K562 (cell line): ENCODE measurements around the gene MED14. TPM values are rescaled to one million over a fixed set of nuclear protein-coding genes. Genes with fewer than 3 reads are reported as not detected.

Source experiments
- E2F5 ChIP-seq: sonication (generic); formaldehyde crosslinking; IDR thresholded peaks from 2 replicates; pipeline ENCODE4 v1.8.0; 2022; ENCODE audit warnings: mild to moderate bottlenecking, missing genetic modification reagents
- ELF2 ChIP-seq: fragments of 250-450 bp; sonication (Bioruptor Pico); IDR thresholded peaks from 2 replicates; pipeline ENCODE4 v1.5.0; 2021; ENCODE audit warnings: mild to moderate bottlenecking
- HNRNPUL1 ChIP-seq: fragments of 200-400 bp; formaldehyde crosslinking; IDR thresholded peaks from 2 replicates; pipeline ENCODE4 v1.6.1; 2017; ENCODE audit warnings: low read length
- L3MBTL2 ChIP-seq: fragments of 450-650 bp; IDR thresholded peaks from 2 replicates; pipeline ENCODE4 v1.6.1; 2016; ENCODE audit warnings: mild to moderate bottlenecking, moderate library complexity
- LARP7 ChIP-seq: fragments of 450-650 bp; IDR thresholded peaks from 2 replicates; pipeline ENCODE4 v1.6.1; 2016
- MYC ChIP-seq, 2 experiments: fragments of 250-450 bp in 1 of 2; sonication (Bioruptor Pico) in 1 of 2; IDR thresholded peaks; 2 replicates each; pipeline versions ENCODE4 v1.5.1 to v1.6.1; 2012 to 2021; ENCODE audit warnings: low read depth in 2 of 2, borderline replicate concordance in 1 of 2, improper control_type of control experiment in 1 of 2, low read length in 1 of 2, mild to moderate bottlenecking in 1 of 2, moderate library complexity in 1 of 2
- NCOR1 ChIP-seq: fragments of 450-650 bp; IDR thresholded peaks from 2 replicates; pipeline ENCODE4 v1.6.1; 2016; ENCODE audit warnings: mild to moderate bottlenecking, moderate library complexity
- NFE2L1 ChIP-seq: fragments of 450-650 bp; IDR thresholded peaks from 2 replicates; pipeline ENCODE4 v1.6.1; 2016; ENCODE audit warnings: missing genetic modification characterization, low read depth, mild to moderate bottlenecking, missing compliant biosample characterization, moderate library complexity, borderline replicate concordance
- NFIC ChIP-seq: fragments of 450-650 bp; IDR thresholded peaks from 2 replicates; pipeline ENCODE4 v1.6.1; 2017; ENCODE audit warnings: mild to moderate bottlenecking, inconsistent platforms
- NRF1 ChIP-seq, 2 experiments: fragments of 450-650 bp; IDR thresholded peaks in 1 of 2; conservative IDR thresholded peaks in 1 of 2; 2 replicates each; pipeline ENCODE4 v1.6.1; 2014; ENCODE audit warnings: mild to moderate bottlenecking in 2 of 2
- POLR2AphosphoS2 ChIP-seq: IDR thresholded peaks from 2 replicates; pipeline ENCODE4 v1.6.1; 2012; ENCODE audit warnings: low read length, improper control_type of control experiment
- RAD21 ChIP-seq, 2 experiments: fragments of 250-450 bp in 1 of 2; fragments of 450-650 bp in 1 of 2; sonication (Bioruptor Pico) in 1 of 2; formaldehyde crosslinking in 1 of 2; IDR thresholded peaks in 1 of 2; conservative IDR thresholded peaks in 1 of 2; 2 replicates each; pipeline versions ENCODE4 v1.4.0 to v1.8.0; 2020 to 2022; ENCODE audit warnings: mild to moderate bottlenecking in 2 of 2, moderate library complexity in 1 of 2
- SLC30A9 ChIP-seq: fragments of 250-450 bp; sonication (Bioruptor Pico); IDR thresholded peaks from 2 replicates; pipeline ENCODE4 v1.8.0; 2022; ENCODE audit warnings: mild to moderate bottlenecking, moderate library complexity
- ZEB2 ChIP-seq: fragments of 450-650 bp; IDR thresholded peaks from 2 replicates; pipeline ENCODE4 v1.6.1; 2016
- polyA plus RNA-seq, 8 experiments: library from polyadenylated mRNA; depleted of rRNA in 4 of 8; stranded (reverse) in 5 of 8; unstranded in 3 of 8; fragments of >200 nt; fragmentation: Nextera tagmentation in 2 of 8; fragmentation: Illumina TruSeq in 1 of 8; extraction: Ambion mirVana in 2 of 8; extraction: Trizol in 1 of 8; gene quantifications; 2 replicates each; pipeline versions ENCODE4 v1.2.1 to v1.2.3, GENCODE V29; 2011 to 2014; ENCODE audit warnings: inconsistent platforms in 1 of 8, missing spikeins in 1 of 8
- total RNA-seq, 7 experiments: library from RNA; depleted of rRNA in 6 of 7; stranded (reverse); fragments of >200 nt in 6 of 7; fragmentation: Illumina TruSeq in 2 of 7; extraction: Trizol in 2 of 7; gene quantifications; 2 replicates each; pipeline versions ENCODE4 v1.2.1 to v1.2.3, GENCODE V29; 2011 to 2021; ENCODE audit warnings: low replicate concordance in 1 of 7
- TF ChIP-seq, protein P1 (sequence below): sonication (generic); formaldehyde crosslinking; IDR thresholded peaks from 2 replicates; pipeline ENCODE4 v1.8.0; 2022; ENCODE audit warnings: missing genetic modification reagents, mild to moderate bottlenecking, moderate library complexity, borderline replicate concordance
- TF ChIP-seq, protein P2 (sequence below): fragments of 250-450 bp; sonication (Bioruptor Pico); IDR thresholded peaks from 2 replicates; pipeline ENCODE4 v1.4.0; 2020; ENCODE audit warnings: mild to moderate bottlenecking, moderate library complexity, borderline replicate concordance
- TF ChIP-seq, protein P3 (sequence below): sonication (generic); formaldehyde crosslinking; IDR thresholded peaks from 2 replicates; pipeline ENCODE4 v1.8.1; 2023; ENCODE audit warnings: mild to moderate bottlenecking, missing genetic modification reagents
- TF ChIP-seq, protein P4 (sequence below): fragments of 200-800 bp; sonication (Bioruptor generic); IDR thresholded peaks from 2 replicates; pipeline ENCODE4 v1.6.1; 2017; ENCODE audit warnings: missing genetic modification characterization, missing compliant biosample characterization

MED14 gene
- total and polyA plus RNA-seq, 9 of the 15 experiments (the other 6 are each of a cell fraction or from before 2014, with no cell fraction given) = 9.2 to 35.3 (median 18.7) TPM

- TF ChIP-seq RAD21 (CRISPR knock-in tag; conservative IDR thresholded peaks at IDR 0.05 in 1 of 2, IDR thresholded peaks at IDR 0.05 in 1 of 2) = peak in 1 of 2 experiments; percentile 36; a peak in 2 of 4 replicates
- TF ChIP-seq, protein P1, sequence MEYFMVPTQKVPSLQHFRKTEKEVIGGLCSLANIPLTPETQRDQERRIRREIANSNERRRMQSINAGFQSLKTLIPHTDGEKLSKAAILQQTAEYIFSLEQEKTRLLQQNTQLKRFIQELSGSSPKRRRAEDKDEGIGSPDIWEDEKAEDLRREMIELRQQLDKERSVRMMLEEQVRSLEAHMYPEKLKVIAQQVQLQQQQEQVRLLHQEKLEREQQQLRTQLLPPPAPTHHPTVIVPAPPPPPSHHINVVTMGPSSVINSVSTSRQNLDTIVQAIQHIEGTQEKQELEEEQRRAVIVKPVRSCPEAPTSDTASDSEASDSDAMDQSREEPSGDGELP (CRISPR knock-in tag) = peak; percentile 98
- no peak for TF ChIP-seq ELF2 (CRISPR knock-in tag)
- TF ChIP-seq SLC30A9 = no peak
- peak; percentile 24; the same call in 1 of the 2 replicates for TF ChIP-seq NFIC
- peak; percentile 73 to 79 for TF ChIP-seq NRF1 (conservative IDR thresholded peaks at IDR 0.05 in 1 of 2, IDR thresholded peaks at IDR 0.05 in 1 of 2)
- TF ChIP-seq NFE2L1 = no peak
- TF ChIP-seq LARP7 = no peak
- TF ChIP-seq POLR2AphosphoS2 = no peak
- TF ChIP-seq, protein P2, sequence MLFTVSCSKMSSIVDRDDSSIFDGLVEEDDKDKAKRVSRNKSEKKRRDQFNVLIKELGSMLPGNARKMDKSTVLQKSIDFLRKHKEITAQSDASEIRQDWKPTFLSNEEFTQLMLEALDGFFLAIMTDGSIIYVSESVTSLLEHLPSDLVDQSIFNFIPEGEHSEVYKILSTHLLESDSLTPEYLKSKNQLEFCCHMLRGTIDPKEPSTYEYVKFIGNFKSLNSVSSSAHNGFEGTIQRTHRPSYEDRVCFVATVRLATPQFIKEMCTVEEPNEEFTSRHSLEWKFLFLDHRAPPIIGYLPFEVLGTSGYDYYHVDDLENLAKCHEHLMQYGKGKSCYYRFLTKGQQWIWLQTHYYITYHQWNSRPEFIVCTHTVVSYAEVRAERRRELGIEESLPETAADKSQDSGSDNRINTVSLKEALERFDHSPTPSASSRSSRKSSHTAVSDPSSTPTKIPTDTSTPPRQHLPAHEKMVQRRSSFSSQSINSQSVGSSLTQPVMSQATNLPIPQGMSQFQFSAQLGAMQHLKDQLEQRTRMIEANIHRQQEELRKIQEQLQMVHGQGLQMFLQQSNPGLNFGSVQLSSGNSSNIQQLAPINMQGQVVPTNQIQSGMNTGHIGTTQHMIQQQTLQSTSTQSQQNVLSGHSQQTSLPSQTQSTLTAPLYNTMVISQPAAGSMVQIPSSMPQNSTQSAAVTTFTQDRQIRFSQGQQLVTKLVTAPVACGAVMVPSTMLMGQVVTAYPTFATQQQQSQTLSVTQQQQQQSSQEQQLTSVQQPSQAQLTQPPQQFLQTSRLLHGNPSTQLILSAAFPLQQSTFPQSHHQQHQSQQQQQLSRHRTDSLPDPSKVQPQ (CRISPR knock-in tag) = no peak
- TF ChIP-seq, protein P3, sequence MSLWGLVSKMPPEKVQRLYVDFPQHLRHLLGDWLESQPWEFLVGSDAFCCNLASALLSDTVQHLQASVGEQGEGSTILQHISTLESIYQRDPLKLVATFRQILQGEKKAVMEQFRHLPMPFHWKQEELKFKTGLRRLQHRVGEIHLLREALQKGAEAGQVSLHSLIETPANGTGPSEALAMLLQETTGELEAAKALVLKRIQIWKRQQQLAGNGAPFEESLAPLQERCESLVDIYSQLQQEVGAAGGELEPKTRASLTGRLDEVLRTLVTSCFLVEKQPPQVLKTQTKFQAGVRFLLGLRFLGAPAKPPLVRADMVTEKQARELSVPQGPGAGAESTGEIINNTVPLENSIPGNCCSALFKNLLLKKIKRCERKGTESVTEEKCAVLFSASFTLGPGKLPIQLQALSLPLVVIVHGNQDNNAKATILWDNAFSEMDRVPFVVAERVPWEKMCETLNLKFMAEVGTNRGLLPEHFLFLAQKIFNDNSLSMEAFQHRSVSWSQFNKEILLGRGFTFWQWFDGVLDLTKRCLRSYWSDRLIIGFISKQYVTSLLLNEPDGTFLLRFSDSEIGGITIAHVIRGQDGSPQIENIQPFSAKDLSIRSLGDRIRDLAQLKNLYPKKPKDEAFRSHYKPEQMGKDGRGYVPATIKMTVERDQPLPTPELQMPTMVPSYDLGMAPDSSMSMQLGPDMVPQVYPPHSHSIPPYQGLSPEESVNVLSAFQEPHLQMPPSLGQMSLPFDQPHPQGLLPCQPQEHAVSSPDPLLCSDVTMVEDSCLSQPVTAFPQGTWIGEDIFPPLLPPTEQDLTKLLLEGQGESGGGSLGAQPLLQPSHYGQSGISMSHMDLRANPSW (CRISPR knock-in tag) = no peak
- TF ChIP-seq, protein P4, sequence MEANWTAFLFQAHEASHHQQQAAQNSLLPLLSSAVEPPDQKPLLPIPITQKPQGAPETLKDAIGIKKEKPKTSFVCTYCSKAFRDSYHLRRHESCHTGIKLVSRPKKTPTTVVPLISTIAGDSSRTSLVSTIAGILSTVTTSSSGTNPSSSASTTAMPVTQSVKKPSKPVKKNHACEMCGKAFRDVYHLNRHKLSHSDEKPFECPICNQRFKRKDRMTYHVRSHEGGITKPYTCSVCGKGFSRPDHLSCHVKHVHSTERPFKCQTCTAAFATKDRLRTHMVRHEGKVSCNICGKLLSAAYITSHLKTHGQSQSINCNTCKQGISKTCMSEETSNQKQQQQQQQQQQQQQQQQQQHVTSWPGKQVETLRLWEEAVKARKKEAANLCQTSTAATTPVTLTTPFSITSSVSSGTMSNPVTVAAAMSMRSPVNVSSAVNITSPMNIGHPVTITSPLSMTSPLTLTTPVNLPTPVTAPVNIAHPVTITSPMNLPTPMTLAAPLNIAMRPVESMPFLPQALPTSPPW (CRISPR knock-in tag) = peak; percentile 88
- peak; percentile 55 for TF ChIP-seq NCOR1
- peak; percentile 77 for TF ChIP-seq ZEB2
- TF ChIP-seq E2F5 (CRISPR knock-in tag) = 0 out of 2 replicates have a peak, but pooled peaks have one; percentile 32
- peak; percentile 43; the same call in 1 of the 2 replicates for TF ChIP-seq L3MBTL2
- 0 out of 2 replicates have a peak, but pooled peaks have one; percentile 53 for TF ChIP-seq MYC (IDR thresholded peaks at IDR 0.05; ENCODE audit: low read depth, low read length)
- no peak for TF ChIP-seq MYC (CRISPR knock-in tag; IDR thresholded peaks at IDR 0.05; ENCODE audit: borderline replicate concordance, low read depth)
- no peak for TF ChIP-seq HNRNPUL1
Observed at GRCh38 chrX:40735325-40736169, at the start of gene MED14 (continued).
